Activated CD4-positive, alpha-beta T cell treated with anti-CD3 and anti-CD28 coated beads, Interleukin-2, amount 50 U/mL, for 1 hour (primary cell): Measurements from ENCODE around the gene SPATA13.

Experiments
- DNase-seq: peaks from one replicate; pipeline ENCODE4 v3.0.0-alpha.2; 2020

SPATA13 gene

DNA sequence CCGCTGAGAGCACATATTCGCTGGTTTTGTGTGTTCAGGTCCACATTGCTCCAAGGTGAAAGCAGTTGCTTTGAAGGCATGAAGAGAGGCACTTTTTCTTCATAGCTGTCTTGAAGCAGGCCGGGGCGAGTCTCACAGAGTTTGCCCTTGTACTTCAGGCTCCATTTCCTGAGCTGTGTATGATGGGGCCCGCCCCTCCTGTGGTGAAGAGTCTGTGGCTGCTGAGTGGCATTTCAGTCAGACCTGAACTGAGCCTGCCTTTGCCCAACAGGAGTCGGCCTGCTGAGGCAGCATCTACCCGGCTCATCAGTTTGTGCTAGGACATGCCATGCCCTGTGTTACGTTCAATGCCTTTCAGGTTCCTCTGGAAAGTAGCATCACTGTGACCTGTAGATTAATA is 104.5 kb downstream of the SPATA13 start:
- peak; percentile 79 for DNase-seq

GRCh38 chr13:24265453-24265852 is 104.9 kb downstream of the SPATA13 start:
- DNase-seq, result no peak

- DNase-seq, result no peak
These were observed 106.8 kb downstream of the SPATA13 start for GRCh38 chr13:24267274-24267673.

GRCh38 chr13:24267801-24268200 is 107.3 kb downstream of the SPATA13 start:
- no peak for DNase-seq

DNA sequence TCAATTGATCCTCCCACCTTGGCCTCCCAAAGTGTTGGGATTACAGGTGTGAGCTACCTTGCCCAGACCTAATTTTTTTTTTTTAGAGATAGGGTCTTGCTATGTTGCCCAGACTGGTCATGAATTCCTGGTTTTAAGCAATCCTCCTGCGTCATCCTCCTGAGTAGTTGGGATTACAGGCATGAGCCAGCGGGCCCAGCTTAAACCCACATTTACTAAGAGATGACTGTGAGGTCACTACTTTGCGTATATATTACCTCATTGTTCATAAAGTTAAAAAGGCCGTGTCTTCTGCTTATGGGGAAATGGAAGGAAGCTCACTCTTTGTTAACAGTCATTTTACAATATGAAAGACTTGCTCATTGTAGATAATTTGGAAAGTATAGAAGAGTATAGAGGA is 109.3 kb downstream of the SPATA13 start:
- no peak for DNase-seq

- DNase-seq, result peak; percentile 49
These were observed 110.2 kb downstream of the SPATA13 start for GRCh38 chr13:24270639-24271141.

GRCh38 chr13:24271231-24271600 is 110.7 kb downstream of the SPATA13 start:
- DNase-seq, result no peak

DNA sequence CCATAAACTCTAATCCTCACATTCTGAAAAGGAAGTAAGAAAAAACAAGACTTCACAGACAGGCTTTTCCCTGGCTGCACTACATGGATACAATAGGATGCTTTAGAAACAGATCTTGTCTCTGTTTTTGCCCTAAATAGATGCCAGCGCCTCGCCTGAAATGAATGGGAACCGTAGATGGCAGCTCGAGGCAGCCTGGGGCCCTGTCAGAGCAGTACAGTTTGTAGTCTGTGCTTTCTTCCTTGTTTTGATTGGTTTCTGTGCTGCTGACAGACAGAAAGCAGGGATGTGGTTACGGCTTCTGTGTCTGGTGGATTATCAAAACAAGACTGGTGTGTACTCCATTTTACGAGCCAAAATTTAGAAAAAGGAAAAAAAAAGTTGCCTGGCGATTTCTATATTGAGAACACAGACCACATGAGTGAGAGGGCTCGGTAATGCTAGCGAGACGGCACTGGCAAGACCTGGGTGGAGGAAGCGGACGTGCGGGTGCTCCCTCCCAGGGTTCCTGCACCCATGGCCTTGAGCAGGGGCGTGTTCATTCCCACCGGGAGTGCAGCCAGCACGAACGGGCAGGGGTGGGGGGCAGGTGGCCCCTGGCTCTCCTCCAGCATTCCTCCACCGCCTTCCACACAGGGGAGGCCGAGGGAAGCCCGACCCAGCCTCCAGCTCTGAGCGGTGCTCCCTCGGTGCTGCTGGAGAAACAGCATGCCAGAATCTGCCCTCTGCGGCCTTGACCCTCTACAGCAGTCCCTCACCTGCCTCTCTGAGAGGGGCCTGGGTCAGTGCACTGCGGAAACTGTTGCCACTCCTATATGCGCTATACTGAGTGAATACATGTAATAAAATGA is 111.3 kb downstream of the SPATA13 start:
- DNase-seq, result peak; percentile 69

DNA sequence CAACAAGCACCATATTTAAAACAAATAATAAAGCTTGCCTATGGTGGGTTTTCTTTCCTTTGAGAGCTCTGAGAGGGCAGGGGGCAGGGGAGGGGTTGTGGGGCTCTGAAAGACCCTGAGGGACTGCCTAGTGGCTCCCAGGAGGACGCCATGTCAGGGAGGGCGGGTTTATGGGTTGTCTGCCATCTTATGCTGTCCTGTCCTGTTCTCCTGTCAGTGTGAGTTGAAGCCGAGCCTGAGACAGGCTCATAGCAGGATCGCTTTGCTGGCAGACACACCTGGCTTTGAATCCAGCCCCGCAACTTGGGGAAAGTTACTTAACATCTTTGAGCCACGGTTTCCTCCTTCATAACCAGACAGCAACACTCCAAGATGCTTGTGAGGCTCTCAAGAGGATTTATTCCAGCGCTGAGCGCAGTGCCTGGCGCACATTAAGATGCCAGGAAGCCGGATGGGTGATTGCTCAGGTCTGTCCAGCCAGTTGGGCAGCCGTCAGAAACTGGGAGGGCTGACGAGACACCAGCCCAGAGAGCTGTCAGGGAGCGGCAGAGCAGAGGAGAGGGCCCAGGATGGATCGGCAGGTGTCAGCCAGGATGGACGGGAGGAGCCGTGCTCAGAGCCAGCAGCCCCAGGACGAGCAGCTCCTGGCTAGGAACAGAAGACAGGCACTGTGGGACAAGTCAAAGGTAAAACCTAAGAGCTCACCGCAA is 112.1 kb downstream of the SPATA13 start:
- DNase-seq, result no peak

DNA sequence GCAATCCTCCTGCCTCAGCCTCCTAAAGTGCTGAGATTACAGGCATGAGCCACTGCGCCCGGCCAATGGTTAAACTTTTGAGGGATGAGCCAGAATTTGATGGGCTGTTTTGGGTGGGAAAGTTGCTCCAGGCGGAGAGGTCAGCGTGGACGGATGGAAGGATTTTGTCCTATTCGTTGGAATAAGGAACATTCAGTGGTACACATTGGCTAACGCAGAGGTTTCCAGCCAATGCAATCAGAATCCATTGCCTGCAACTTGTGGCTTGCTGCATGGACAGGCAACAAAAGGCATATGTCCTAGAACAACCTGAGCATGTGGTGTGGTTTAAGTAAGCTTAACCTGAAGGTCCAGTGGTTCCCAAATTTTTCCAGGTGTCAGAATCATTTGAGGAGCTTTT is 113.4 kb downstream of the SPATA13 start:
- DNase-seq, result no peak

DNA sequence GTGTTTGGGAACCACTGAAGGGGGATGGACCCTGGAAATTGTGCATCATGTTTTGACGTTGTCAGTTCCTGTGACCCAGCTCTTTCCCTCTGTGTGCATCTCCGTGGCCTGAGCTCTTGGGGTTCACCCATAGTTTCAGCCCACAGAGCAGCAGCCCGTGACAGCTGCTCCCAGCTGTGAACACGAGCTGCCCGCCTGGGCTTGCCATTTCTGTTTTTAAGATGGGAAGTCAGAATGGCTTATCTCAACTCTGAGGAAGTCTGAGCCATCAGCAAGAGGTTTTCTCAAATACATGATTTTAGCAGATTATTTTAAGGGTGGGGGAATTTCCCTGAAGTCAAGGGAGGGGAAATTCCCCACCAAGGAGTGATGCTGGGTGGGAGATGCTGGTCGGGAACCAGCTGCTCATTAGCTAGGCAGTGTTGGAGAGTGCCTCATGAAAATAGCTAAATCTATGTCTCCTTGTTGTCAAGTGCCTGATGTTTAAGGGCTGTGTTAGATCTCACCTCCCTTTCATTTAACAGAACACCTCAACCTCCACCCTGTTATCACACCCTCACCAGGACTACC is 114.0 kb downstream of the SPATA13 start:
- DNase-seq, result peak; percentile 69

DNA sequence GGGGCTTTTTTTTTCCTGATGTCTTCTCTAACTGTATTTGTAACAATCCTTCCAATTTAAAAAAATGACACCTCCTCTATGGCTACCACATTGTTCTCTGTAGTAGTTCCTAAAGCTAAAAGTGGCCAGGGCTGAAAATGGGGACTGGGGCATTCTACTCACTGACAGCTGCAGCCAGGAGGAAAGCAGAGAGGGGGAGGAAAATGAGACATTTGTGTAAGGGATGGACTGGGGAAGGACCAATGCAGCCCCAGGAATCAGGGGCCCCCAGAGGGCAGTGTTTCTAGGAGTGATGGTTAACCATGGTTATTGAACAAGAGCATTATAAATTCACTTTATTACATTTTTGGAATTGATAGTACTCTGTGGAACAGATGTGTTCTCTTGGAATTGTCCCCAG is 114.5 kb downstream of the SPATA13 start:
- no peak for DNase-seq

GRCh38 chr13:24276306-24276705 is 115.8 kb downstream of the SPATA13 start:
- DNase-seq, result no peak

DNA sequence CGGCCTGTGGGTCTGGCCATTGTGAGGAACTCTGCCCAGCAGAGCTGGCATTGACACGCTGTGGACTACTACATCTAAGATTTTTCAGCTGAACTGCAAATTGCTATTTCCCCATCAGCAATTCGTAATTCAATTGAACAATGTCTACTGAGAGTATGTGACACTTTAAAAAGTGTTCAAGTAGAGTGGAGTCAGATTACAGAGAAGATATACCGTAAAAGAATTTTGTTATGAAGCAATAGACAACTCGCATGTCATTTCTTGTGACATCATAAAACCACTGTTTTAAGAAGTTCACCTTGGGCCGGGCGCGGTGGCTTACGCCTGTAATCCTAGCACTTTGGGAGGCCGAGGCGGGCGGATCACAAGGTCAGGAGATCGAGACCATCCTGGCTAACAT is 116.3 kb downstream of the SPATA13 start:
- no peak for DNase-seq

- DNase-seq, result no peak
These were observed 117.2 kb downstream of the SPATA13 start for GRCh38 chr13:24277761-24278160.

- DNase-seq, result no peak
These were observed 119.0 kb downstream of the SPATA13 start for GRCh38 chr13:24279327-24280110.

GRCh38 chr13:24280720-24281119 is 120.2 kb downstream of the SPATA13 start:
- no peak for DNase-seq

DNA sequence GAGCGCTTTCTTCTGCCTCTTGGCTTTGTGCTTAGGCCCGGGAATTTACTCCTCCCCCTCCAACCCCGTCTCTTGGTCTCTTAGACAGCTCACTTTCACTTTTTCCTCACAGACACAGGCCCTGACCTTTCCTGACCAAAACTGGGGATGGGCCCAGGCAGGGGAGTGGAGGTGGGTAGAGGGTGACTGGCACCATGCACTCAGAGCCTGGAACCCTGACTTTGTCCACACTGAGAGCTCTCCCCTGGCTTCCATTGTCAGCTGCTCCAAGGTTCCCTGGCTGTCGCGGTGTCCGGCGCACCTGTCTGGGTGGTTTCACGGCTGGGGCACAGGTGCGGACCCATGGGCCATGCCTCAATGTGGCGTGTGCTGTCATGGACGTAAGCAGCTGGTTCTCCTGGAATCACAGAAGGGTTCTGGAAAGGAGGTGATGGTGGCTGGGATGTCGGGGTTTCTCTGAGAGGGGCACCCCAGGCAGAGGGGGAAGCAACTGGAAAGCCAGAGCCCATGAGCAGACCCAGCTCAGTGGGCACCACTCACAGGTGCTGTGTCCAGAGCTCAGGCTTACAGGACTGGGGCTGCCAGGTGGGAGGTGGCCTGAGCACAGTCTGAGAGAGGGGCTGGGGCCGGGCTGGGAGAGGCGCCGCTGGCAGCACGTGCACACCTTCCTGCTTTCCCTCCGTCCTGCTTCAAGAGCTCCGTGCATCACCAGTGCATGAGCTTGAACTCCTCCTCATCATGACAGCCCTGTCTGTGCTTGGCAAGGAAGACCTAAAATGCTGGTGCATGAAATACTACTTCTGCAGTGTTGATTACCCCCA is 120.9 kb downstream of the SPATA13 start:
- no peak for DNase-seq

DNA sequence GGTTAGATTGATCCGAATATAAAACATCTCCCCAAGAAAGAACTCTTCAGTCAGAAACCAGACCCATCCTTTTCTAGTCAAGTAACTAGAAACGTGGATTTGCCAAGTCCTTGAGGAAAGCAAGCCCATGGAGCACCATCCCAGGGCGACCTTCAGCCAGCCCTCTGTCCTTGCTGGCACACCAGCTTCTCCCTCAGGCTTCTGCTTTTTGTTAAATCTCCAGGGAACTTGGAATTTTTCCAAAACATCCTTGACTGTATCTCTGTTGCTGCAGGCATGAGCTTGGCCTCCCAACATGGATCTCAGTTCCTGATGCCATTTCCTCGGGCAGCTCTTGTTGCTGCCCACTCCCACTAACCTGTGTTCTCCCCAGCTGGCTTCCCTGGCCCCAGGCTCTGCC is 121.7 kb downstream of the SPATA13 start:
- no peak for DNase-seq

DNA sequence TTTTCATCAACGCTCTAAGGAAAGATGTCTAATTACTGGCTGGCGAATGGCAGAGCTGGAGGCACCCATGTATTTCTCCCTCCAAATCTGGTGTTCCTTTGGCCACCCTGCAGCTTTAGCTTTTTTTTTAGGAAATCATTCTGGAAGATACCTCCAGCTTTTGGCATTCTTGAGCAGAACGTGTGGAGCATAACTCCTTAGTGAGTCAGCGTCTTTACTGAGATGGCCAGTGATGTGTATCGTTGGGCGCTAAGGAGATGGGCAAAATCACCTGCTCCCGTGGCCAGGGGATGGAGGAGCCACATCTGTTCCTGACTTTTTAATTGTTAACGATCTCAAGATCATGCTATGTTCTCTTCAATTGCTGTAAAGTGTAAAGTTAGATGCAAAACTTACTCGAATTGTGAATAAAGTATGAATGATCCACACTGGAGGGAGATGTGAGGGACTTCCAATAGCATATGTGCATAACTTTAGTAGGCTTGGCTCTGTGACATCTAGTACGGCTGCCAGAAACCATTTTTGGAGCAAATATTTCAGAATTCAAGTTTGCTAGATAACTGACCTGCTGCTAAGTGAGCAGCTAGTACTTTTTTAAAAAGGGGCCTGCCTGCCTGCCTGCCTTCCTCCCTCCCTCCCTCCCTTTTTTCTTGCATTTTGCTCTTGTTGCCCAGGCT is 124.5 kb downstream of the SPATA13 start:
- no peak for DNase-seq

GRCh38 chr13:24286624-24287023 is 126.1 kb downstream of the SPATA13 start:
- DNase-seq, result no peak
